BLaER1 treated with 17β-estradiol and CSF1 and Interleukin-3, amounts not matched to agents 10 nM and 100 nM (cell line): Measurements from ENCODE around the gene CACNA2D1.

ENCODE experiments used
- H3K27ac ChIP-seq, 11 experiments: shearing (Covaris generic); formaldehyde crosslinking; 2 replicates each; pipeline ENCODE4 v1.8.1; 2022
- H3K27me3 ChIP-seq, 11 experiments: shearing (Covaris generic); formaldehyde crosslinking; 2 replicates each; pipeline ENCODE4 v1.8.1; 2022
- H3K36me3 ChIP-seq, 11 experiments: shearing (Covaris generic); formaldehyde crosslinking; 2 replicates each; pipeline ENCODE4 v1.8.1; 2022
- H3K4me1 ChIP-seq, 10 experiments: shearing (Covaris generic); formaldehyde crosslinking; 2 replicates each; pipeline ENCODE4 v1.8.1; 2022
- H3K4me2 ChIP-seq, 11 experiments: shearing (Covaris generic); formaldehyde crosslinking; 2 replicates each; pipeline ENCODE4 v1.8.1; 2022
- H3K4me3 ChIP-seq, 10 experiments: shearing (Covaris generic); formaldehyde crosslinking; 2 replicates each; pipeline ENCODE4 v1.8.1; 2022
- H3K9ac ChIP-seq, 11 experiments: shearing (Covaris generic); formaldehyde crosslinking; 2 replicates each; pipeline ENCODE4 v1.8.1; 2022
- H3K9me3 ChIP-seq, 11 experiments: shearing (Covaris generic); formaldehyde crosslinking; replicated peaks in 1 of 11; 2 replicates each; pipeline ENCODE4 v1.8.1; 2022
- H4K20me1 ChIP-seq, 11 experiments: shearing (Covaris generic); formaldehyde crosslinking; 2 replicates each; pipeline ENCODE4 v1.8.1; 2022
- Cebpa-rat ChIP-seq, 11 experiments: shearing (Covaris generic); IDR thresholded peaks; 2 replicates each; pipeline ENCODE4 v1.8.1; 2022

The CACNA2D1 gene

DNA sequence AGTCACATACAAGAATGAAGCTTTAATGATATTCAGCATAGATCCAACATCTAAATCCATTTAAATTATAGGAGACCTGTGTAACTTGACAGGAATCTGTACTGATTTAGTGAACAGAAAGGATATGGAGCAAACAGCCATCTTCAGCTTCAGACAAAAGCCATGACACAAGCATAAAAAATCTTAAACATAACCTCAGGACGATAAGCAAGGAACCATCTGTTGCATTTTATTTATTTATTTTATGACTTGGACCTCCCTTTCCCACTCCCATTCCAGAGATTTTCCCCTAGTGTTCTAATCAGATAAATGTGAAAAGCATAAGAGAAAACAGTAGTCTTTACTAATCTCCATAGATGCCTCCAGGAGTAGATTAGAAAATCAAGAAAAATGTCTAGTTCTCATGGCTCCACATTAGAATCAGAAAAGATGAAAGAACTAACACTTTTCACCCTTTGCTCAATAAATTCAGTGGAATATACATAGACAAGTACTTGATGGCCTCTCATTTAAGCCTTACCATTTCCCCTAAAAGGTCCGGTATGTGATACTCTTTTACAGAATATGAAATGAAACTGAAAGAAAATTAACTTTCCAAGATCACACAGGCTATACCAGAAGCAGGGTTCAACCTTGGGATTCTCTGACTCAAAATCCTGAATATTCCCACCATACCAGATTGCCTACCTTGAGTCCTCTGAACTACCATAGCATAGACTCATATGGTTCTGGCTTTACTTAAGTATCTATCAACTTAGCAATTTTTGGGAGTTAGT lies 15.2 kb downstream of the CACNA2D1 start:
- Histone ChIP-seq H3K4me3 (no peak overlapping the region), H3K27me3 (no peaks in the 10 kb centered on the region), H3K4me2 (no peak overlapping the region), H3K9me3 (no peaks in the 10 kb centered on the region), H3K36me3 (no peaks in the 10 kb centered on the region), H3K9ac (no peak overlapping the region), H3K4me1 (no peaks in the 10 kb centered on the region), H3K27ac (no peak overlapping the region), H4K20me1 (no peaks in the 10 kb centered on the region)
- TF ChIP-seq Cebpa-rat (IDR thresholded peaks at IDR 0.05) = no peak

- no peak overlapping the region for H3K4me3 ChIP-seq
- H3K9ac ChIP-seq = no peak overlapping the region
- H3K4me2 ChIP-seq = no peak overlapping the region
Measured at GRCh38 chr7:82423446-82423845, 20.1 kb downstream of the CACNA2D1 start.

DNA sequence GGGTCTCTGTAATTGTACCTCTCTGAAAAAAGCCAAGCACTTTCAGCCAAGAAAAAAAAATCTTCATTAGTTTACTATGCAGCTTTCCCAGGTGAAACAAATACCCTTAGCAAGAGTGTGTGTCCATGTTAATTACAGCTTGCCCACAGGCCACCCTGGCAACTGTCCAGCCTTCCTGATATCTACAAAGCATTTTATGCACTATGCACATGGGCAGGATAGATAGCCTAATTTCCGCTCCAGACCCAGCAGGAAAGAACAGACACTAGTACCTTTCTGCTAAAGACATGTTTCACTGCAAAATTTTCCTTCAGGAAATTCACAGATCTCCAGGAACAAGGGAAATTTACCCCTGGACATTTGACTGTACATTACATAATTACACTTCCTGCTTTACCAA lies 24.4 kb downstream of the CACNA2D1 start:
- Histone ChIP-seq H3K9ac (no peak overlapping the region), H3K4me2 (no peak overlapping the region), H3K36me3 (no peaks in the 10 kb centered on the region), H3K9me3 (peaks cover 0 to 19% (median 9%) of the 10 kb centered on the region in 11 experiments; a peak in 14 of 22 replicates), H3K4me1 (no peaks in the 10 kb centered on the region), H4K20me1 (no peaks in the 10 kb centered on the region), H3K27me3 (no peaks in the 10 kb centered on the region), H3K4me3 (no peak overlapping the region), H3K27ac (no peak overlapping the region)
- TF ChIP-seq Cebpa-rat (IDR thresholded peaks at IDR 0.05) = no peak

More at GRCh38 chr7:82423446-82423845, 20.1 kb downstream of the CACNA2D1 start:
- H3K27ac ChIP-seq = no peak overlapping the region
- no peaks in the 10 kb centered on the region for H3K4me1 ChIP-seq
- H3K27me3 ChIP-seq = no peaks in the 10 kb centered on the region
- H4K20me1 ChIP-seq = no peaks in the 10 kb centered on the region
- no peaks in the 10 kb centered on the region for H3K36me3 ChIP-seq
- H3K9me3 ChIP-seq = peaks cover 0 to 6% (median 0%) of the 10 kb centered on the region in 11 experiments; a peak in 2 of 22 replicates
- TF ChIP-seq Cebpa-rat (IDR thresholded peaks at IDR 0.05) = no peak

DNA sequence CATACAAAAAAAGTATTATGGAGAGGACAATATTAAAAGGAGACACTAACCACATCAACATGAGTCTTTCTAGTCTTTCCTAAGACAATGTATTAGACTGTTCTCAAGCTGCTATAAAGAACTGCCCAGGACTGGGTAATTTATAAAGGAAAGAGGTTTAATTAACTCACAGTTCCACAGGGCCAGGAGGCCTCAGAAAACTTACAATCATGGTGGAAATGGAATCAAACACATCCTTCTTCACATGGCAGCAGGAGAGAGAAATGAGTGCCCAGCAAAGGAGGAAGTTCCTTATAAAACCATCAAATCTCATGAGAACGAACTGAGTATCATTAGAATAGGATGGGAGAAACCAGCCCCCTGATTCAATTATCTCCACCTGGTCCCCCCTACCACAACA lies 25.7 kb downstream of the CACNA2D1 start:
- Histone ChIP-seq H3K9me3 (peaks cover 0 to 19% (median 9%) of the 10 kb centered on the region in 11 experiments; a peak in 14 of 22 replicates), H3K9ac (no peak overlapping the region), H4K20me1 (no peaks in the 10 kb centered on the region), H3K27ac (no peak overlapping the region), H3K4me3 (no peak overlapping the region), H3K36me3 (no peaks in the 10 kb centered on the region), H3K4me2 (no peak overlapping the region), H3K27me3 (no peaks in the 10 kb centered on the region), H3K4me1 (no peaks in the 10 kb centered on the region)
- TF ChIP-seq Cebpa-rat (IDR thresholded peaks at IDR 0.05) = no peak

DNA sequence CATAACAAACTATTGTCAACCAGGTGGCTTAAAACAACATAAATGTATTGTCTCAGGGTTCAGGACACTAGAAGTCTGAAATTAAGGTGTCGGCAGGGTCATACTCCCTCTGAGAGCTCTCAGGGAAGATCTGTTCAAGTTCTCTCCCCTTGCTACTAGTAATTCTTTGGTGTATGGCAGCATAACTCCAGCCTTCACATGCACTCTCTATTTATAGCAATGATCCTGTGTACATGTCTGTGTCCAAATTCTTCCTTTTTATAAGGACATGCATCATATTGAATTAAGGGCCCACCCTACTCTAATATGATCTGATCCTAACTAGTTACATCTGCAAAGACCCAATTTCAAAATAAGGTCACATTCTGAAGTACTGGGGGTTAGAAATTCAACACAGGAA lies 27.2 kb downstream of the CACNA2D1 start:
- TF ChIP-seq Cebpa-rat (IDR thresholded peaks at IDR 0.05) = no peak
- Histone ChIP-seq H3K4me3 (no peak overlapping the region), H3K9ac (no peak overlapping the region), H3K27me3 (no peaks in the 10 kb centered on the region), H4K20me1 (no peaks in the 10 kb centered on the region), H3K9me3 (peaks cover 0 to 19% (median 9%) of the 10 kb centered on the region in 11 experiments; a peak in 14 of 22 replicates), H3K4me1 (no peaks in the 10 kb centered on the region), H3K4me2 (no peak overlapping the region), H3K36me3 (no peaks in the 10 kb centered on the region), H3K27ac (no peak overlapping the region)

- Histone ChIP-seq H3K36me3 (no peaks in the 10 kb centered on the region), H3K4me1 (no peaks in the 10 kb centered on the region), H3K4me3 (no peak overlapping the region), H3K27ac (no peak overlapping the region), H3K9ac (no peak overlapping the region), H3K9me3 (peaks cover 0 to 19% (median 9%) of the 10 kb centered on the region in 11 experiments; a peak in 14 of 22 replicates), H3K27me3 (no peaks in the 10 kb centered on the region), H4K20me1 (no peaks in the 10 kb centered on the region), H3K4me2 (no peak overlapping the region)
- TF ChIP-seq Cebpa-rat (IDR thresholded peaks at IDR 0.05) = no peak
Measured at GRCh38 chr7:82414389-82414788, 29.2 kb downstream of the CACNA2D1 start.

GRCh38 chr7:82413237-82413636 lies 30.3 kb downstream of the CACNA2D1 start:
- Histone ChIP-seq H4K20me1 (no peaks in the 10 kb centered on the region), H3K36me3 (no peaks in the 10 kb centered on the region), H3K9me3 (peaks cover 0 to 12% (median 7%) of the 10 kb centered on the region in 11 experiments; a peak in 14 of 22 replicates), H3K4me2 (no peak overlapping the region), H3K9ac (no peak overlapping the region), H3K4me3 (no peak overlapping the region), H3K4me1 (no peaks in the 10 kb centered on the region), H3K27me3 (no peaks in the 10 kb centered on the region), H3K27ac (no peak overlapping the region)
- TF ChIP-seq Cebpa-rat (IDR thresholded peaks at IDR 0.05) = no peak

DNA sequence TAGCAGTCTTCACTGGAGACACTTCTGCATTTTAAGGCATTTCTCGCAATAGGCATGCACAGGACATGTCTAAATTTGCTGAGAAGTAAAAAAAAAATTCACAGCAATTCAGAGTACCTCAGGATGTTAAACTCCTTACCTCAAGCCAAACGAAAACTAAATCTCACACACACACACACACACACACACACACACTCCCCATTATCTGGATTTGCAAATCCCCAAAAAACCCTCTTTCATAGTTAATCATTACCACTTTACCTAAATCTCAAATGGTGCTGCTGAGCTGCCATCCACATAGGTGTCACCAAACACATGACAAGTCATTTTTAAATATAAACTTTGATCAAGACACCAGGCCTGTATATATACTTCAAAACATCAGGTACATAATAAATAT lies 31.8 kb downstream of the CACNA2D1 start:
- Histone ChIP-seq H4K20me1 (no peaks in the 10 kb centered on the region), H3K36me3 (no peaks in the 10 kb centered on the region), H3K27me3 (no peaks in the 10 kb centered on the region), H3K9ac (no peak overlapping the region), H3K9me3 (no peaks in the 10 kb centered on the region), H3K4me1 (no peaks in the 10 kb centered on the region), H3K27ac (no peak overlapping the region), H3K4me3 (no peak overlapping the region), H3K4me2 (no peak overlapping the region)
- TF ChIP-seq Cebpa-rat (IDR thresholded peaks at IDR 0.05) = no peak

- Histone ChIP-seq H3K4me2 (no peak overlapping the region), H3K4me3 (no peak overlapping the region)
Measured at GRCh38 chr7:82410461-82410860, 33.1 kb downstream of the CACNA2D1 start.

DNA sequence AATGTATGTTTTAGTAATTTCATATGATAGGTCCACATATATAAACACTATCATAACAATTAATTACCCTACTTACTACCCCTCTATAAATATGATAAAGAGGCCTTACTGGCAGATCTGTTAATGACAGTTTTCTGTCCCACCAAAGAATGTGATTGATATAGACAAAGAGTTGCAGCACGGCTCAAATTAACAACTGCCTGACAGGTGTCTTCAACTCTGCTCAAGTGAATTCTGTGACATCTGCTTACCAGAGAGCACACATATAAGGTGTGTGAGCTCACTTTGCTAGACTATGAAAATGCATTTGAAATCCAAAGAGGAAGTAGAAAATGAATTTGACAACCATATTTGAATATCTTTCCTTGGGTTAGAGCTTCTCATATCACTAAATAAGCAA lies 36.6 kb downstream of the CACNA2D1 start:
- no peaks in the 10 kb centered on the region for H3K9me3 ChIP-seq

More at GRCh38 chr7:82410461-82410860, 33.1 kb downstream of the CACNA2D1 start:
- Histone ChIP-seq H4K20me1 (no peaks in the 10 kb centered on the region), H3K27me3 (no peaks in the 10 kb centered on the region), H3K9ac (no peak overlapping the region), H3K36me3 (no peaks in the 10 kb centered on the region), H3K27ac (no peak overlapping the region), H3K9me3 (no peaks in the 10 kb centered on the region), H3K4me1 (no peaks in the 10 kb centered on the region)
- TF ChIP-seq Cebpa-rat (IDR thresholded peaks at IDR 0.05) = no peak

More for the DNA sequence above, 36.6 kb downstream of the CACNA2D1 start:
- Histone ChIP-seq H4K20me1 (no peaks in the 10 kb centered on the region), H3K27me3 (no peaks in the 10 kb centered on the region), H3K4me1 (no peaks in the 10 kb centered on the region), H3K9ac (no peak overlapping the region), H3K27ac (no peak overlapping the region), H3K36me3 (no peaks in the 10 kb centered on the region), H3K4me3 (no peak overlapping the region), H3K4me2 (no peak overlapping the region)
- no peak for TF ChIP-seq Cebpa-rat (IDR thresholded peaks at IDR 0.05)
